ENCODE data around the gene METTL8. TPM values are rescaled to one million over a fixed set of nuclear protein-coding genes. Genes with fewer than 3 reads are reported as not detected.
A peak's percentile ranks its signal among the peaks of the same experiment; 100 is the strongest.

Gene METTL8
- total and polyA plus RNA-seq, 11 donors, result 4.2 to 18.5 (median 9.0) TPM

DNA sequence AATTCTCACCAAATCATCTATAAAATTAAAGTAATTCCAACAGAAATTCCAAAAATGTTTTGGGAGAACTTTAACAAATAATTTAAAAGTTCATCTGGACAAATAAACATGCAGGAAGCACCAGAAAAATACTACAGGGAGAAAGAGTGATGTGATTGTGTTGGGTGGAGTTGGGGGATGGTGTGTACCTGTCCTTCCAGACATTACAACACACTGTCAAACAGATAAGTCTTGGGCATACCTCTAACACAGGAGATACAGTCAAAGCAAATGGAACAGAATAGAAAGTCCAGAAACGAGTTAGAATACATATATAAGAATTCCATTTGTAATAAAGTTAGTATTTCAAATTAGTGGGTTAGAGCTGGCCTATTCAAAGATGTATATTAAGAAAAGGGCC, 22.6 kb downstream of the METTL8 start:
- H3K9me3 ChIP-seq, result no peaks in the 10 kb centered on the region
- no peak overlapping the region for H3K27ac ChIP-seq
- no peak overlapping the region for H3K4me3 ChIP-seq
- intact Hi-C loops (cut with DNase I), result loop anchor here in 3 of 10 donors (10.0 kb wide), 3 partner anchors 66 to 246 kb away; partner anchors contain the start of gene TLK1 (in 1 of the 3)
- 63 to 83% (median 75%) methylated on average over 1 of the region's 1 CpG for WGBS, 4 donors
- DNase-seq (no peak), ATAC-seq (no peak)
- TF ChIP-seq, protein P1, sequence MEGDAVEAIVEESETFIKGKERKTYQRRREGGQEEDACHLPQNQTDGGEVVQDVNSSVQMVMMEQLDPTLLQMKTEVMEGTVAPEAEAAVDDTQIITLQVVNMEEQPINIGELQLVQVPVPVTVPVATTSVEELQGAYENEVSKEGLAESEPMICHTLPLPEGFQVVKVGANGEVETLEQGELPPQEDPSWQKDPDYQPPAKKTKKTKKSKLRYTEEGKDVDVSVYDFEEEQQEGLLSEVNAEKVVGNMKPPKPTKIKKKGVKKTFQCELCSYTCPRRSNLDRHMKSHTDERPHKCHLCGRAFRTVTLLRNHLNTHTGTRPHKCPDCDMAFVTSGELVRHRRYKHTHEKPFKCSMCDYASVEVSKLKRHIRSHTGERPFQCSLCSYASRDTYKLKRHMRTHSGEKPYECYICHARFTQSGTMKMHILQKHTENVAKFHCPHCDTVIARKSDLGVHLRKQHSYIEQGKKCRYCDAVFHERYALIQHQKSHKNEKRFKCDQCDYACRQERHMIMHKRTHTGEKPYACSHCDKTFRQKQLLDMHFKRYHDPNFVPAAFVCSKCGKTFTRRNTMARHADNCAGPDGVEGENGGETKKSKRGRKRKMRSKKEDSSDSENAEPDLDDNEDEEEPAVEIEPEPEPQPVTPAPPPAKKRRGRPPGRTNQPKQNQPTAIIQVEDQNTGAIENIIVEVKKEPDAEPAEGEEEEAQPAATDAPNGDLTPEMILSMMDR (IDR thresholded peaks at IDR 0.05), result no peak
- TF ChIP-seq POLR2A (IDR thresholded peaks at IDR 0.05), result no peak
- H3K36me3 ChIP-seq, result no peaks in the 10 kb centered on the region
- H3K27me3 ChIP-seq, result no peaks in the 10 kb centered on the region
- peaks cover 0 to 26% (median 5%) of the 10 kb centered on the region in 12 donors for H3K4me1 ChIP-seq

DNA sequence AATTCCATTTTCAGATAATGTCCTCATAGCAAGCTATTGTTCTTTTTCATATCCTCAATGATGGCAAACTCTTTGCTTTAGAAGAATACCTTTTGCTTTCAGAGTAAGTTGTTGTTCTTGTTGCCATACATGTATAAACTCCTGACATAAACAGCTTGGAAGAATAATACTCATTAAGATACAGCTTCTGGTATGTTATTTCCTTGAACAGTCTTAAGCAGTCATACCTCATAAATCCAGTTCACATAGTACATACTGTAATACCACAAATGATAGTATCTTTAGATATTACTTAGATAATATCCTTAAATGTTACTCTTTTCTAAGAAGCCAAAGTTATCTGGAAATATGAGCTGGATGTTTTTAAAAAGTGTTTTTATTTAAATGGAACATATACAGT, 23.2 kb downstream of the METTL8 start:
- no peaks in the 10 kb centered on the region for H3K27me3 ChIP-seq

DNA sequence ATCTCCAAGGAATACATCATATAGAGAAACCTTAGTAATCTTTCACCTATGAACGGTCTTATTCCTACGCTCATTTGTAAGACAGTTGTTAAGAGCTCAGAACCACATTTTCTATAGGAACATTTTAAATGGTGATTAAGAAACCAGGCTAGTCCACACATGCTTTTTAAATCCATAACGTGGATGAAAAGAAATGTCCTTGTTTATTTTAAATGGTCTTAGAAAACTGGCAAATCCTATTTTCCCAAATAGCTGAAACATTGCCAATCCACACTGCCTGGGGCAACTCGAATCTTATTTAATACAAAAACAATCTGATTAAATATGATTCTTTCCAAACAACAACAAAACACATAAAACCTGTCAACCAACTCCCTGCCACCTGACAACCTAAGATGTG, 23.7 kb downstream of the METTL8 start:
- DNase-seq, result no peak

More for the DNA sequence above, 23.2 kb downstream of the METTL8 start:
- H3K27ac ChIP-seq, result no peak overlapping the region
- no peaks in the 10 kb centered on the region for H3K9me3 ChIP-seq
- H3K4me3 ChIP-seq, result no peak overlapping the region
- ATAC-seq (no peak), DNase-seq (no peak)
- no peaks in the 10 kb centered on the region for H3K36me3 ChIP-seq
- H3K4me1 ChIP-seq, result peaks cover 0 to 21% (median 2%) of the 10 kb centered on the region in 12 donors
- intact Hi-C loops (cut with DNase I), result loop anchor here in 3 of 10 donors (10.0 kb wide), 3 partner anchors 66 to 246 kb away; partner anchors contain the start of gene TLK1 (in 1 of the 3)
- no peak for TF ChIP-seq POLR2A (IDR thresholded peaks at IDR 0.05)
- TF ChIP-seq, protein P1 (IDR thresholded peaks at IDR 0.05), result no peak

DNA sequence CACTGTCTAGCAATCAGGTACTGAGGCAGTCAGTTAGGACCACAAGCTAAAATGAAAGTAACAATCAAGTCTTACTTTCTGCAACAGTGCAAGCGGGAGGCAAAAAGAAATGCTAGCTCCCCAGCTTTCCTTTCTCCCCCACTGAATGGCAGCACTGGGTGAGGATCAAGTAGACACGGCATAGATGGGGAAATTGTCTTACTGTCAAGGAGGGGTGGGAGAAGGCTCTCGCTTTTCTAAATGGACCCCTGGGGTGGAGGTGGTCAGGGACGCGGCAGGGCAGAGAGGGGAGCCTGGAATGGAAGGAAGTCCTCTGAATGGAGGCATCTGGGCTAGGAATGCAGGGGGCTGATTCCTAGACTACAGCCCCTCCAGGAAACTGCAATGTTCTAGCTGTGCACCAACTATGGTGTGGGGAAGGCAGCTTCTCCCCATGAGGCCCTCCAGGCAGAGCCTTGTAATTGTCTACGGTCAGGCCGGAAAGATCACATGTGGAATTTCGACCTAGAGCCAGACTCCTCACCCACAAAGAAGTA, 24.3 kb downstream of the METTL8 start:
- WGBS, 4 donors, result 74 to 79% (median 75%) methylated on average over 8 of the region's 8 CpGs
- H3K9me3 ChIP-seq, result no peaks in the 10 kb centered on the region
- no peak overlapping the region for H3K27ac ChIP-seq
- peak in 2 of 4 donors; percentile 34 to 38 for ATAC-seq
- no peaks in the 10 kb centered on the region for H3K27me3 ChIP-seq
- peaks cover 0 to 20% (median 2%) of the 10 kb centered on the region in 12 donors for H3K4me1 ChIP-seq
- peak overlapping the region in 9 of 12 donors; percentile 14 to 38 (median 29) for H3K4me3 ChIP-seq
- no peak for TF ChIP-seq POLR2A (IDR thresholded peaks at IDR 0.05)
- TF ChIP-seq, protein P1 (IDR thresholded peaks at IDR 0.05), result no peak
- no peak for DNase-seq
- H3K36me3 ChIP-seq, result no peaks in the 10 kb centered on the region
- intact Hi-C loops (cut with DNase I), result no loop called here

More for the DNA sequence above, 23.7 kb downstream of the METTL8 start:
- peak overlapping the region in 1 of 12 donors; percentile 35 for H3K4me3 ChIP-seq
- H3K9me3 ChIP-seq, result no peaks in the 10 kb centered on the region
- no peak for TF ChIP-seq POLR2A (IDR thresholded peaks at IDR 0.05)
- H3K27ac ChIP-seq, result no peak overlapping the region
- H3K4me1 ChIP-seq, result peaks cover 0 to 20% (median 2%) of the 10 kb centered on the region in 12 donors
- no peaks in the 10 kb centered on the region for H3K27me3 ChIP-seq
- intact Hi-C loops (cut with DNase I), result loop anchor here in 3 of 10 donors (10.0 kb wide), 3 partner anchors 65 to 245 kb away; partner anchors contain the start of gene TLK1 (in 1 of the 3)
- 80 to 86% (median 81%) methylated on average over 4 of the region's 4 CpGs for WGBS, 4 donors
- H3K36me3 ChIP-seq, result no peaks in the 10 kb centered on the region
- no peak for ATAC-seq
